HG02798 (cell line): ENCODE measurements around the gene WNT8A.

Experiments
- ATAC-seq: cut with Tn5 transposase; IDR thresholded peaks from one replicate; pipeline ENCODE4 v1.9.1; 2021; ENCODE audit warnings: mild to moderate bottlenecking; ENCODE audit not compliant: unreplicated experiment, poor library complexity

Gene WNT8A

GRCh38 chr5:138138949-138139780 lies 55.3 kb downstream of the WNT8A start, which contains the start of gene NME5:
TSS of gene NME5 (minus strand) at chr5:138139428. CDS start at chr5:138138780, 648 bp downstream.
- peak; percentile 63 for ATAC-seq

GRCh38 chr5:138139781-138140090 lies 55.9 kb downstream of the WNT8A start:
- ATAC-seq: no peak

- ATAC-seq: no peak
Measured at GRCh38 chr5:138140268-138140667, 56.4 kb downstream of the WNT8A start.
